ENCODE results near the gene SLC2A13. TPM values are rescaled to one million over a fixed set of nuclear protein-coding genes. Genes with fewer than 3 reads are reported as not detected.

SLC2A13 gene
- total and polyA plus RNA-seq, 9 donors, result 2.6 to 6.4 (median 3.6) TPM

DNA sequence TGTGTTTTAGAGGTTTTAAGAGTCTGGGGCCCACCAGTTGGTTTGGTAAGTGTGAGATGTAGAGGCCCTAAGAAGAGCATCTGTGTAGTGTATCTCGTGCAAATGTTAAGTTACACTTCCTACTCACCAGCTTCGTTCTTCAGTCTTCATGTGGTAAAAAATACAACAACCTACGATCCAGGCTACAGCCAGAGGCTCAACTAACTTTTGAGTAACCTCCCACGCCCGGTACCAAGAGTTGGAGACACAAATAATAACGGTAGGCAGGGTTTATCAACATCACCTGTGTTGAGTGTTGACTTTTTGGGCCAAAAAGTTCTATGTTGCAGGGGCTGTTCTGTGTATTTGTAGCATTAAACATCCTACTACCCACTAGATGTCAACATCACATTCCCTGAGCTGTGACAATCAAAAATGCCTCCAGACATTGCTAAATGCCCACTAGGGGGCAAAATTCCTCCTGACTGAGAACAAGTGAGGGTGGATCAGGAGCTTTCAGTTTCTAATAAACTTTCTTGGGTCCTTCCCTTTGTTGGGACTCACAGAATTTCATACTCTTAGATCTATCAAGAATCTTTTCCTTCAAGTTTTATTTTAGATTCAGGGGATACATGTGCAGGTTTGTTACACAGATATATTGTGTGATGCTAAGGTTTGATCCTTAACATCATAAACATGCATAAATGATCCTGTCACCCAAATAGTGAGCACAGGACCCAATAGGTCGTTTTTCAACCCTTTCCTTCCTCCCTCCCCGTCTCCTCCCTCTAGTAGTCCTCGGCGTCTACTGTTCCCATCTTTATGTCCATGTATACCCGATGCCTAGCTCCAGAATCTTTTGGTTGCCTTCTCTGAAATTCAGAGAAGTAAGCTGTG lies 94.7 kb downstream of the SLC2A13 start:
- peak; percentile 71 for DNase-seq
- H3K27ac ChIP-seq (ENCODE audit: low read length), result no peak overlapping the region

DNA sequence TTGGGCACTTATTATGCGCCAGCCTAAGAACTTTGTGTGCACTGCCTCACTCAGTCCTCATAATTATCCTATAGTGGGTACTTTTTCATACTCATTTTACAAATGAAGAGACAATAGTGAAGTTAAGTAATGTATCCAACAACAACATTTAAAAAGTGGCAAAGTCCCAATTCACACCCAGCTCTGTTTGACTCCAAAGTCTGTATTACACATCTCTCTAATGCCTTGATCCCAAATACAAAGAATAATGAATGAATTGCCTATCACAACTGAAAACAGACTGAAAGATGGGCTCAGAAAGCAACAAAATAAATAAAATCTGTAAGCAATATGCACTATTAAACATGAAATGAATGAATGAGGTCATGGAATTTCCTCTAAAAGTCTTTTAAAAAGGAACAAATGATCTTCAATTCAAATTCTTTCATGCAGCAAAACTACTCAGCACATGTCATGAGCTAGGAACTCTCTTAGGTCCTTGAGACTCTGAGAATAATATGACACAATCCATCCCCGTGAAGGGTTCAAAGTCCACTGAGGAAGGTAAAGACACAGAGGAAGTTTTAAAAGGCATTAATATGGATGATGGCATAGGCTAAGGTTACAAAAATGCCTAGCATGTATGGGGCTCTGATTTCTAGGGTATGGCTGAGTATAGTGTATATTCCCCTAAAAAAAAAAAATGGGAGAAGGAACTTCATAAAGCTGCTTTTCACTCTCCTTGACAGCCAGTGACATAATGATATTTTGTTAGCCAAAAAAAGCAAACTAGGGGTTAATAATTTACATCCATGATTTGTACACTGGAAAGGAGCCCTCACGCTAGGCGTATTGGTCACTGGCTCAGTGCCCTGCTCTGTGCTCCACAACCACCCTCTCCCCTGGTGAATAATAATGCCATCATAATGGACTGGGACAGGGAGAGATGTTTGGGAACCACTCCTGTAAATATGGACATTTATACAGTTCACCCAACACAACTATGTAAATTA lies 103.4 kb downstream of the SLC2A13 start:
- Histone ChIP-seq H3K27ac (ENCODE audit: low read length) (no peak overlapping the region), H3K27me3 (ENCODE audit: control insufficient read depth, insufficient read depth, low read length) (no peaks in the 10 kb centered on the region), H3K36me3 (ENCODE audit: control insufficient read depth, insufficient read depth, low read length) (no peaks in the 10 kb centered on the region), H3K9me3 (replicated peaks; ENCODE audit: control insufficient read depth, low read depth, low read length) (peaks cover 5% of the 10 kb centered on the region), H3K4me1 (ENCODE audit: control insufficient read depth, insufficient read depth, low read length) (no peaks in the 10 kb centered on the region), H3K4me3 (ENCODE audit: low read length) (no peak overlapping the region)
- no peak for DNase-seq
- WGBS (ENCODE audit: insufficient coverage), result 100% methylated on average over 1 of the region's 4 CpGs

More for the DNA sequence above, 94.7 kb downstream of the SLC2A13 start:
- Histone ChIP-seq H3K27me3 (ENCODE audit: control insufficient read depth, insufficient read depth, low read length) (no peaks in the 10 kb centered on the region), H3K4me1 (ENCODE audit: control insufficient read depth, insufficient read depth, low read length) (no peaks in the 10 kb centered on the region), H3K36me3 (ENCODE audit: control insufficient read depth, insufficient read depth, low read length) (no peaks in the 10 kb centered on the region), H3K9me3 (replicated peaks; ENCODE audit: control insufficient read depth, low read depth, low read length) (no peaks in the 10 kb centered on the region), H3K4me3 (ENCODE audit: low read length) (no peak overlapping the region)
- WGBS (ENCODE audit: insufficient coverage), result 100% methylated on average over 1 of the region's 11 CpGs

DNA sequence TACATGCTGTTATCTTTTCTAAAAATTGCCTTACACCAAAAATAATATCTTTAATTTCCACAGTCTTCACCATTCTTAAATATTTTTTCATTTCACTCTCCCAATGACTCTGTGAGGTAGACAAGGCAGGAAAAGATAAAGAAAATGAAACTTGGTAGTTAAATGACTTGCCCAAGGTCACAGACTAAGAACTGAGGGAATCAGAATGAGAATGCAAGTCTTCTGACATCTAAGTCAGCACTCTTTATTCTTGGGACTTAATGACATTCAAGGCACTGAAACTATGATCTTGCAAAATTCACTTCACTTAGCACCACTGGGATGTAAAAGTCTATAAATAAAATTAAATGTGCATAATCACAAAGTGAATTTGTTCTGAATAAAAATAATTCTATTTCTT lies 104.5 kb downstream of the SLC2A13 start:
- H3K9me3 ChIP-seq (replicated peaks; ENCODE audit: control insufficient read depth, low read depth, low read length), result peaks cover 5% of the 10 kb centered on the region
- no peak for DNase-seq
- H3K27me3 ChIP-seq (ENCODE audit: control insufficient read depth, insufficient read depth, low read length), result no peaks in the 10 kb centered on the region
- no peaks in the 10 kb centered on the region for H3K4me1 ChIP-seq (ENCODE audit: control insufficient read depth, insufficient read depth, low read length)
- no peaks in the 10 kb centered on the region for H3K36me3 ChIP-seq (ENCODE audit: control insufficient read depth, insufficient read depth, low read length)
- H3K27ac ChIP-seq (ENCODE audit: low read length), result no peak overlapping the region
- no peak overlapping the region for H3K4me3 ChIP-seq (ENCODE audit: low read length)

DNA sequence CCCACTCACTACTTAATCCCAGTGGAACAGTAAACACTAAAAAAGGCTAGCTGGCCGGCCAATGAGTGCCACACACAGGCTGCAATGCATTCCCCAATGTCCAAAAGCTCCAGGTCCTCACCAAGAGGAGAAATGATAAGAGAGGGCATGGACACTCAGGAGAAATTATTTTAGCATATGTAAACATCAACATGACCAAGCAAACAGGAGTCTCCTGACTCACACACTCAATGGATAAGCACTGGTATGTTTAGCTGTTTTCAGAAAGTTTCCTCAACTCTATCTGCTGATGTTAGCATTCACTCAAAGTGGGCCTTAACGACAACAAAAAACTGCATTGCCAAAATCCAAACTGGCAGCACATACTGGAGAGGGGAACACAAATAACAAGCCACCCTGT lies 105.0 kb downstream of the SLC2A13 start:
- H3K9me3 ChIP-seq (replicated peaks; ENCODE audit: control insufficient read depth, low read depth, low read length), result peaks cover 5% of the 10 kb centered on the region
- H3K27ac ChIP-seq (ENCODE audit: low read length), result no peak overlapping the region
- no peaks in the 10 kb centered on the region for H3K4me1 ChIP-seq (ENCODE audit: control insufficient read depth, insufficient read depth, low read length)
- no peaks in the 10 kb centered on the region for H3K27me3 ChIP-seq (ENCODE audit: control insufficient read depth, insufficient read depth, low read length)
- H3K4me3 ChIP-seq (ENCODE audit: low read length), result no peak overlapping the region
- WGBS (ENCODE audit: insufficient coverage), result no CpG with 5 or more reads among the region's 2 CpGs
- DNase-seq, result no peak
- H3K36me3 ChIP-seq (ENCODE audit: control insufficient read depth, insufficient read depth, low read length), result no peaks in the 10 kb centered on the region

DNA sequence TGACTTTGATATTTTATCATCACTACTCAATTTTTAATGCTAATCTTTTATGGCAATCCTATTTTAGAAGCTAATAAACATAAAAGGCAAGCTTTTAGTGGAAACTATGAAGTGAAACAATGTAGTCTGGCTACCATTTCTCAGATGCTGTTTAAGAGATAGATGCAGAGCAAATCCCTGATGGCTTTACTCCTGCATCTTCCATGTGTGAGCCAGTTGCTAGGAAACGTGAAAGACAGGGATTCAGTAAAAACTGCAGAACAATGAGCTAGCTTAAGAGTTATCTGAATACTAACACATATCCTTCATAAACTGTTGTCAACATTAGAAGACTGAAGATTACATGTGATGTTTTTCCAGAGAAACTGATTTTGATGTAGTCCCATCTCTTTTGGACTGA lies 112.6 kb downstream of the SLC2A13 start:
- Histone ChIP-seq H3K4me3 (ENCODE audit: low read length) (no peak overlapping the region), H3K9me3 (replicated peaks; ENCODE audit: control insufficient read depth, low read depth, low read length) (no peaks in the 10 kb centered on the region), H3K36me3 (ENCODE audit: control insufficient read depth, insufficient read depth, low read length) (no peaks in the 10 kb centered on the region), H3K27me3 (ENCODE audit: control insufficient read depth, insufficient read depth, low read length) (no peaks in the 10 kb centered on the region), H3K27ac (ENCODE audit: low read length) (no peak overlapping the region), H3K4me1 (ENCODE audit: control insufficient read depth, insufficient read depth, low read length) (no peaks in the 10 kb centered on the region)
- no peak for DNase-seq
- no CpG with 5 or more reads among the region's 1 CpG for WGBS (ENCODE audit: insufficient coverage)

DNA sequence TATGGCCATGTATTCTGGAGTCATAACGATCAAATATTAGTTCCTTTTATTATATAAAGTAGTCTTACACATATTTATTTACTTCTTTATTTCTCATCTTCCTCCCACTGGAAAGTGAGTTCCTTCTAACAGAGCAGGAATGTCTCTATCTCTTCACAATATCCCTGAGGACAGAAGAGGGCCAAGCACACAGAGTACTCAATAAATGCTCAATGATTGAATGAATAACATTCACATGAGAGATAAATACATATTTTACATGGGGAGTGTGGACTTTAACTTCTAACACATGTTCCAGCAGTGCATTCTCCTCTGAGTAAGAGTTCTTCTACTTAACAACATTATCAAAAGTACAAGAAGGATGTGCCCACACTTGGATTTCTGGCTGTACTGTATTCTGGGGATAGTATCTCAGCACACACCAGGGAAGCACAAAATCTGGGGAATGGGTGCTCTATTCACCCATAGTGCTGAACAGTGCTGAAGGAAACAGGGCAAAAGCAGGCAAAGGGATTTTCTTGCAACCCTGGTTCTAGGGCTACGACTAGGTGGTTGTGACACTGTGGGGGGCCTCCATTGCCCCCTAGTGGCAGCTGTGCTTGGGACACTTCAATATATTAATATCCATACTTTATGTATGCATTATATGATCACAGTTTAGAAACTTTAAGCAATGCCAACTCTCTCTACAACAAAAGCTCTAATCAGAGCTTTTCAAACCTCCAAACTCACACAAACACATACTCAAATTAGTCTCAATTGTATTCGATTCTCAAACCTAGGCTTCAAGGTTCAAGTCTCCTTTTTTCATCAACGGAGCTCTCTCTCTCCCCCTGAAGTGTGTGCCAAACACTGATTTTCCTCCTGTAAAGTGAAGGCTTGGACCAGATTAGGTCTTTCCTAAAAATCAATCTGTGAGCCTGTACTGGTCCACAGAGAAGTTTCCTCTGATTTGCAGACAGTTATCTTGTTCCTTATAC lies 115.5 kb downstream of the SLC2A13 start:
- H3K4me3 ChIP-seq (ENCODE audit: low read length), result no peak overlapping the region
- H3K27ac ChIP-seq (ENCODE audit: low read length), result no peak overlapping the region
- peak; percentile 48 for DNase-seq
- H3K4me1 ChIP-seq (ENCODE audit: control insufficient read depth, insufficient read depth, low read length), result no peaks in the 10 kb centered on the region
- no peaks in the 10 kb centered on the region for H3K36me3 ChIP-seq (ENCODE audit: control insufficient read depth, insufficient read depth, low read length)
- 75% methylated on average over 1 of the region's 4 CpGs for whole genome bisulfite sequencing (ENCODE audit: insufficient coverage)
- H3K9me3 ChIP-seq (replicated peaks; ENCODE audit: control insufficient read depth, low read depth, low read length), result no peaks in the 10 kb centered on the region
- H3K27me3 ChIP-seq (ENCODE audit: control insufficient read depth, insufficient read depth, low read length), result no peaks in the 10 kb centered on the region

DNA sequence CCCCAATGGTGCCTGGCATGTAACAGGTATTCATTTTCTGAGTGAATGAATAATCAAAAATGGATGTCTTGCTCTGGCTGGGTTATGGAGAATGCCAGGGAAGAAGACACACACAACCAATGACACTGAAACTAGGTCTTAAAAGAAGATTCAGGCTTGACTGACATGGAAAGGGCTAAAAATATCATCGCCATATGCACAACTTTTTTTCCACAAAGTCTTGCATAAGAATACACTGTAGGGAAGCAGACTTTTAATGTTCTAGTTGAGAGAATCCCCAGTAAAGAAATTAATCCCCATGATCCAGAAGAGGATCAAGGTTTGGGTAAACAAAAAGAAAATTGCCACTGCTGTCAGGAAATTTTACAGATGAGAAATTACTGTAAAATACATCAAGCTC lies 116.4 kb downstream of the SLC2A13 start:
- DNase-seq, result no peak
- H3K36me3 ChIP-seq (ENCODE audit: control insufficient read depth, insufficient read depth, low read length), result no peaks in the 10 kb centered on the region
- WGBS (ENCODE audit: insufficient coverage), result no CpG with 5 or more reads among the region's 1 CpG

DNA sequence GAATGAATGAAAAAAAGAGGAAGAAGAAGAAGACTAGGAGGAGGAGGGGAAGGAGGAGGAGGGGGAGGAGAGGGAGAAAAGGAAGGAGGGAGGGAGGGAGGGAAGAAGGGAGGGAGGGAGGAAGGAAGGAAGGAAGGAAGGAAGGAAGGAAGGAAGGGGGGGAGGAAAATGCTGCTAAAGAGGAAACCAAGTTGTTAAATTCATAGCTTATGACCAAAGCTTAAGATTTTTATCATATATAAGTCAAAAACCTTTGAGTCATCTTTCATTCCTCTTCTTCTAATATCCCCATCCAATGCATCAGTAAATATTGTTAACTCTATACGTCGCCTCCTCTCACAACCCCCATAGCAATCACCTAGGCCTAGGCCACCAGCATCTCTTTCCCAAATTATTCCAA lies 117.3 kb downstream of the SLC2A13 start:
- H3K27ac ChIP-seq (ENCODE audit: low read length), result no peak overlapping the region
- no peaks in the 10 kb centered on the region for H3K9me3 ChIP-seq (replicated peaks; ENCODE audit: control insufficient read depth, low read depth, low read length)
- no peak for DNase-seq
- H3K27me3 ChIP-seq (ENCODE audit: control insufficient read depth, insufficient read depth, low read length), result no peaks in the 10 kb centered on the region
- no peak overlapping the region for H3K4me3 ChIP-seq (ENCODE audit: low read length)
- WGBS (ENCODE audit: insufficient coverage), result 88% methylated on average over 2 of the region's 2 CpGs
- H3K4me1 ChIP-seq (ENCODE audit: control insufficient read depth, insufficient read depth, low read length), result no peaks in the 10 kb centered on the region
- no peaks in the 10 kb centered on the region for H3K36me3 ChIP-seq (ENCODE audit: control insufficient read depth, insufficient read depth, low read length)

More for the DNA sequence above, 116.4 kb downstream of the SLC2A13 start:
- Histone ChIP-seq H3K27ac (ENCODE audit: low read length) (no peak overlapping the region), H3K4me3 (ENCODE audit: low read length) (no peak overlapping the region), H3K27me3 (ENCODE audit: control insufficient read depth, insufficient read depth, low read length) (no peaks in the 10 kb centered on the region), H3K4me1 (ENCODE audit: control insufficient read depth, insufficient read depth, low read length) (no peaks in the 10 kb centered on the region), H3K9me3 (replicated peaks; ENCODE audit: control insufficient read depth, low read depth, low read length) (no peaks in the 10 kb centered on the region)

DNA sequence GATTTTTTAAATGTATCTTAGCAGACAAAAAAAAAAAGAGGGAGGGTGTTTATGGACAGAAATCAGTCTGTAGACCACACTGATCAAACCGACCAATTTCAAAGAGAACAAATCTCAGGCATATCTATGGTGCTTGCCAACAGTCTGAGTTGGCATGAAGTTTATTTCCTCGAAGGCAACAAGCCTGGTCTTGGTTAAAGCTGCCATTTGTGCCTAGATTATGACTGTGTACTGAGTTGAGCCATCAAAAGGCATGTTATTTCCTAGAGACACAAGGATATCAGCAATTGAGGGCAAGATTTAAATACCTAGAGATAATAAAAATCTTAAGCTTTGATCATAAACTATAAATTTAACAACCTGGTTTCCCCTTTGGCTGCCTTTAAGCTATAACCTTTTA lies 119.2 kb downstream of the SLC2A13 start:
- Histone ChIP-seq H3K4me1 (ENCODE audit: control insufficient read depth, insufficient read depth, low read length) (no peaks in the 10 kb centered on the region), H3K27me3 (ENCODE audit: control insufficient read depth, insufficient read depth, low read length) (no peaks in the 10 kb centered on the region), H3K4me3 (ENCODE audit: low read length) (no peak overlapping the region), H3K27ac (ENCODE audit: low read length) (no peak overlapping the region), H3K9me3 (replicated peaks; ENCODE audit: control insufficient read depth, low read depth, low read length) (no peaks in the 10 kb centered on the region), H3K36me3 (ENCODE audit: control insufficient read depth, insufficient read depth, low read length) (no peaks in the 10 kb centered on the region)
- no peak for DNase-seq
- WGBS (ENCODE audit: insufficient coverage), result 67% methylated on average over 1 of the region's 2 CpGs
